Fibroblast of peridontal ligament (primary cell): ENCODE data around the gene KRT72.

Source experiments
- DNase-seq: peaks from one replicate; pipeline ENCODE4 v3.0.0-alpha.2; 2010; ENCODE audit errors: extremely low read depth

The KRT72 gene

GRCh38 chr12:52578469-52578868 lies 22.8 kb downstream of the KRT72 start:
- DNase-seq, result no peak

- no peak for DNase-seq
Observed at GRCh38 chr12:52577316-52577715, 23.9 kb downstream of the KRT72 start.

- DNase-seq, result no peak
Observed at GRCh38 chr12:52575948-52576347, 25.3 kb downstream of the KRT72 start.

- DNase-seq, result no peak
Observed at GRCh38 chr12:52575256-52575655, 26.0 kb downstream of the KRT72 start.

- no peak for DNase-seq
Observed at GRCh38 chr12:52573743-52574142, 27.5 kb downstream of the KRT72 start, which contains the start of gene KRT74. Gene KRT74, minus strand, starts transcription at chr12:52573843. Its CDS starts 66 bp downstream, at chr12:52573777.

GRCh38 chr12:52573306-52573705 lies 28.0 kb downstream of the KRT72 start:
- no peak for DNase-seq

GRCh38 chr12:52570511-52570910 lies 30.8 kb downstream of the KRT72 start:
- no peak for DNase-seq

- no peak for DNase-seq
Observed at GRCh38 chr12:52568111-52568510, 33.2 kb downstream of the KRT72 start.

GRCh38 chr12:52566847-52567291 lies 34.4 kb downstream of the KRT72 start:
- DNase-seq, result no peak

GRCh38 chr12:52564582-52564981 lies 36.7 kb downstream of the KRT72 start:
- no peak for DNase-seq

GRCh38 chr12:52561880-52562449 lies 39.3 kb downstream of the KRT72 start:
- no peak for DNase-seq

GRCh38 chr12:52559979-52560378 lies 41.3 kb downstream of the KRT72 start:
- no peak for DNase-seq

GRCh38 chr12:52558781-52559445 lies 42.4 kb downstream of the KRT72 start:
- DNase-seq, result no peak

- DNase-seq, result no peak
Observed at GRCh38 chr12:52557476-52557875, 43.8 kb downstream of the KRT72 start.

GRCh38 chr12:52555577-52555976 lies 45.7 kb downstream of the KRT72 start:
- DNase-seq, result no peak

- DNase-seq, result no peak
Observed at GRCh38 chr12:52552681-52553195, 48.5 kb downstream of the KRT72 start, which contains the start of gene KRT71. Gene KRT71, minus strand, starts transcription at chr12:52553145. Its CDS starts 68 bp downstream, at chr12:52553077.

GRCh38 chr12:52552055-52552454 lies 49.2 kb downstream of the KRT72 start:
- no peak for DNase-seq

- no peak for DNase-seq
Observed at GRCh38 chr12:52551216-52551865, 49.9 kb downstream of the KRT72 start.

- no peak for DNase-seq
Observed at GRCh38 chr12:52546126-52546525, 55.1 kb downstream of the KRT72 start.

- no peak for DNase-seq
Observed at GRCh38 chr12:52543985-52544883, 57.0 kb downstream of the KRT72 start.

GRCh38 chr12:52542785-52543318 lies 58.4 kb downstream of the KRT72 start:
- DNase-seq, result no peak
